Mammary epithelial cell (primary cell): ENCODE data around the gene DPP10.

Source experiments
- EZH2 ChIP-seq: IDR thresholded peaks from 2 replicates; pipeline ENCODE4 v1.6.1; 2012; ENCODE audit warnings: low read length, inconsistent platforms, borderline replicate concordance
- TF ChIP-seq, protein P1 (sequence below), 2 donors: IDR thresholded peaks in 1 of 2; conservative IDR thresholded peaks in 1 of 2; 2 replicates each; pipeline ENCODE4 v1.5.1; 2011 to 2012; ENCODE audit warnings: inconsistent platforms in 2 of 2, low read length in 2 of 2, mild to moderate bottlenecking in 2 of 2, control low read depth in 1 of 2, low read depth in 1 of 2; ENCODE audit not compliant: insufficient read depth in 1 of 2; ENCODE audit errors: extremely low read depth in 1 of 2

DNA sequence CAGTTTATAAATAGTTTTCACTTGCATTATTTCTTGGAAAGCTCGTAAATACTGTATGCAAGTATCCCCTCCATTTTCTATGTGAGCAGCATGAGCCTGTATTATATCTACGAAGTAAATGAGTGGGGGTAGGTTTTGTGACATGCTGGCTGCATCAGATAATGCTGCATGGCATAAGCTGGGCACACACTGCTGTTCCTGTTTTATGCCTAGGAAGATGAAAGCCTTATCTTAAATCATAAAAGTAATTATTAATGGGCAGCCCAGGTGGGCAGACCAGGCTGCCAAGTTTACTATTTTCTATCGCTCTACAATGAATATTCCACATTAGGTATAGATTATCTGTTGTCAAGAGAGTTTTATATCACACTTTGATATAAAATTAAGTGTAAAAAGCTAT, 854.6 kb downstream of the DPP10 start:
- TF ChIP-seq, protein P1, sequence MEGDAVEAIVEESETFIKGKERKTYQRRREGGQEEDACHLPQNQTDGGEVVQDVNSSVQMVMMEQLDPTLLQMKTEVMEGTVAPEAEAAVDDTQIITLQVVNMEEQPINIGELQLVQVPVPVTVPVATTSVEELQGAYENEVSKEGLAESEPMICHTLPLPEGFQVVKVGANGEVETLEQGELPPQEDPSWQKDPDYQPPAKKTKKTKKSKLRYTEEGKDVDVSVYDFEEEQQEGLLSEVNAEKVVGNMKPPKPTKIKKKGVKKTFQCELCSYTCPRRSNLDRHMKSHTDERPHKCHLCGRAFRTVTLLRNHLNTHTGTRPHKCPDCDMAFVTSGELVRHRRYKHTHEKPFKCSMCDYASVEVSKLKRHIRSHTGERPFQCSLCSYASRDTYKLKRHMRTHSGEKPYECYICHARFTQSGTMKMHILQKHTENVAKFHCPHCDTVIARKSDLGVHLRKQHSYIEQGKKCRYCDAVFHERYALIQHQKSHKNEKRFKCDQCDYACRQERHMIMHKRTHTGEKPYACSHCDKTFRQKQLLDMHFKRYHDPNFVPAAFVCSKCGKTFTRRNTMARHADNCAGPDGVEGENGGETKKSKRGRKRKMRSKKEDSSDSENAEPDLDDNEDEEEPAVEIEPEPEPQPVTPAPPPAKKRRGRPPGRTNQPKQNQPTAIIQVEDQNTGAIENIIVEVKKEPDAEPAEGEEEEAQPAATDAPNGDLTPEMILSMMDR (conservative IDR thresholded peaks at IDR 0.05 in 1 of 2, IDR thresholded peaks at IDR 0.05 in 1 of 2; ENCODE audit: extremely low read depth in 1 of 2, insufficient read depth in 1 of 2, low read depth in 1 of 2, low read length in 2 of 2): no peak
- TF ChIP-seq EZH2: no peak
